Loucy (cell line): ENCODE data around the gene CXXC5.

ENCODE experiments used
- H2AFZ ChIP-seq: fragments of 200-600 bp; sonication (generic); 2 replicates; pipeline ENCODE4 v1.6.0; 2016; ENCODE audit warnings: antibody characterized with exemption, mild to moderate bottlenecking, low read length, moderate library complexity
- H3F3A ChIP-seq: fragments of 200-600 bp; 2 replicates; pipeline ENCODE4 v1.6.0; 2016; ENCODE audit warnings: antibody characterized with exemption, low read depth, mild to moderate bottlenecking
- H3K27me3 ChIP-seq: fragments of 200-600 bp; sonication (generic); 2 replicates; pipeline ENCODE4 v1.6.1; 2014; ENCODE audit warnings: low read length, mild to moderate bottlenecking; ENCODE audit not compliant: insufficient read depth, poor library complexity, severe bottlenecking
- H3K36me3 ChIP-seq: fragments of 200-600 bp; sonication (generic); 2 replicates; pipeline ENCODE4 v1.6.1; 2016; ENCODE audit warnings: low read length; ENCODE audit not compliant: insufficient read depth
- H3K4me1 ChIP-seq: fragments of 200-600 bp; sonication (generic); 2 replicates; pipeline ENCODE4 v1.5.1; 2014; ENCODE audit warnings: low read length, mild to moderate bottlenecking; ENCODE audit not compliant: insufficient read depth, poor library complexity, severe bottlenecking
- H3K4me2 ChIP-seq: fragments of 200-600 bp; sonication (generic); 2 replicates; pipeline ENCODE4 v1.6.0; 2014; ENCODE audit warnings: antibody characterized with exemption, low read length, low read depth, mild to moderate bottlenecking; ENCODE audit not compliant: poor library complexity, severe bottlenecking
- H3K4me3 ChIP-seq: fragments of 200-600 bp; sonication (generic); 2 replicates; pipeline ENCODE4 v1.5.1; 2014; ENCODE audit warnings: low read length, mild to moderate bottlenecking, mixed read lengths; ENCODE audit not compliant: poor library complexity, severe bottlenecking
- H3K79me2 ChIP-seq: fragments of 200-600 bp; sonication (generic); 2 replicates; pipeline ENCODE4 v1.6.1; 2014; ENCODE audit warnings: low read length; ENCODE audit not compliant: insufficient read depth
- H3K9ac ChIP-seq: fragments of 200-600 bp; sonication (generic); 2 replicates; pipeline ENCODE4 v1.6.0; 2014; ENCODE audit warnings: mild to moderate bottlenecking, low read depth, low read length, moderate library complexity; ENCODE audit not compliant: poor library complexity, severe bottlenecking
- H3K9me2 ChIP-seq: fragments of 200-600 bp; sonication (generic); replicated peaks from 2 replicates; pipeline ENCODE4 v1.6.1; 2016; ENCODE audit warnings: low read depth, low read length, mixed read lengths
- H3K9me3 ChIP-seq: fragments of 200-600 bp; sonication (generic); 2 replicates; pipeline ENCODE4 v1.6.1; 2014; ENCODE audit warnings: mild to moderate bottlenecking, antibody characterized with exemption, low read length, low read depth; ENCODE audit not compliant: insufficient read depth
- H4K20me1 ChIP-seq: fragments of 200-600 bp; sonication (generic); 2 replicates; pipeline ENCODE4 v1.6.0; 2014; ENCODE audit warnings: antibody characterized with exemption, low read length, mild to moderate bottlenecking; ENCODE audit not compliant: insufficient read depth, poor library complexity, severe bottlenecking
- EZH2phosphoT487 ChIP-seq: fragments of 200-600 bp; IDR thresholded peaks from 2 replicates; pipeline ENCODE4 v1.6.1; 2018; ENCODE audit warnings: antibody characterized with exemption, mild to moderate bottlenecking, moderate library complexity, borderline replicate concordance
- TF ChIP-seq, protein P1 (sequence below): fragments of 200-600 bp; sonication (generic); conservative IDR thresholded peaks from 2 replicates; pipeline ENCODE4 v1.5.1; 2014; ENCODE audit warnings: mild to moderate bottlenecking, antibody characterized with exemption, low read length

The CXXC5 gene

GRCh38 chr5:139708877-139709581 is 60.9 kb downstream of the CXXC5 start:
- TF ChIP-seq, protein P1, sequence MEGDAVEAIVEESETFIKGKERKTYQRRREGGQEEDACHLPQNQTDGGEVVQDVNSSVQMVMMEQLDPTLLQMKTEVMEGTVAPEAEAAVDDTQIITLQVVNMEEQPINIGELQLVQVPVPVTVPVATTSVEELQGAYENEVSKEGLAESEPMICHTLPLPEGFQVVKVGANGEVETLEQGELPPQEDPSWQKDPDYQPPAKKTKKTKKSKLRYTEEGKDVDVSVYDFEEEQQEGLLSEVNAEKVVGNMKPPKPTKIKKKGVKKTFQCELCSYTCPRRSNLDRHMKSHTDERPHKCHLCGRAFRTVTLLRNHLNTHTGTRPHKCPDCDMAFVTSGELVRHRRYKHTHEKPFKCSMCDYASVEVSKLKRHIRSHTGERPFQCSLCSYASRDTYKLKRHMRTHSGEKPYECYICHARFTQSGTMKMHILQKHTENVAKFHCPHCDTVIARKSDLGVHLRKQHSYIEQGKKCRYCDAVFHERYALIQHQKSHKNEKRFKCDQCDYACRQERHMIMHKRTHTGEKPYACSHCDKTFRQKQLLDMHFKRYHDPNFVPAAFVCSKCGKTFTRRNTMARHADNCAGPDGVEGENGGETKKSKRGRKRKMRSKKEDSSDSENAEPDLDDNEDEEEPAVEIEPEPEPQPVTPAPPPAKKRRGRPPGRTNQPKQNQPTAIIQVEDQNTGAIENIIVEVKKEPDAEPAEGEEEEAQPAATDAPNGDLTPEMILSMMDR, result no peak
- TF ChIP-seq EZH2phosphoT487, result no peak
- Histone ChIP-seq H3K9me2 (no peaks in the 10 kb centered on the region), H2AFZ (no peak overlapping the region), H3K27me3 (no peaks in the 10 kb centered on the region), H3K4me1 (peaks cover 26% of the 10 kb centered on the region), H3K9me3 (no peaks in the 10 kb centered on the region), H3K4me3 (no peak overlapping the region), H3K79me2 (no peaks in the 10 kb centered on the region), H3F3A (peaks cover 4% of the 10 kb centered on the region; the same call in 1 of the 2 replicates), H3K36me3 (no peaks in the 10 kb centered on the region), H3K4me2 (no peak overlapping the region), H3K9ac (no peak overlapping the region), H4K20me1 (no peaks in the 10 kb centered on the region)

GRCh38 chr5:139709582-139710318 is 61.6 kb downstream of the CXXC5 start:
- H3F3A ChIP-seq, result peaks cover 4% of the 10 kb centered on the region; the same call in 1 of the 2 replicates
- no peak overlapping the region for H2AFZ ChIP-seq
- H3K4me3 ChIP-seq, result no peak overlapping the region

GRCh38 chr5:139710319-139711066 is 62.3 kb downstream of the CXXC5 start:
- Histone ChIP-seq H3K36me3 (no peaks in the 10 kb centered on the region), H3K9me3 (no peaks in the 10 kb centered on the region), H3K27me3 (no peaks in the 10 kb centered on the region), H2AFZ (peak overlapping the region; percentile 94), H3K4me2 (peak overlapping the region; percentile 82), H3K4me3 (peak overlapping the region; percentile 74), H3K79me2 (no peaks in the 10 kb centered on the region), H3K4me1 (peaks cover 23% of the 10 kb centered on the region), H3F3A (peaks cover 4% of the 10 kb centered on the region; the same call in 1 of the 2 replicates), H4K20me1 (no peaks in the 10 kb centered on the region), H3K9ac (peak overlapping the region; percentile 71), H3K9me2 (no peaks in the 10 kb centered on the region)
- no peak for TF ChIP-seq EZH2phosphoT487
- TF ChIP-seq, protein P1, result no peak

More at GRCh38 chr5:139709582-139710318, 61.6 kb downstream of the CXXC5 start:
- H3K9me3 ChIP-seq, result no peaks in the 10 kb centered on the region
- no peak overlapping the region for H3K9ac ChIP-seq
- H3K79me2 ChIP-seq, result no peaks in the 10 kb centered on the region
- H3K36me3 ChIP-seq, result no peaks in the 10 kb centered on the region
- no peaks in the 10 kb centered on the region for H4K20me1 ChIP-seq
- TF ChIP-seq, protein P1, result no peak
- no peak for TF ChIP-seq EZH2phosphoT487
- peaks cover 26% of the 10 kb centered on the region for H3K4me1 ChIP-seq
- no peak overlapping the region for H3K4me2 ChIP-seq
- no peaks in the 10 kb centered on the region for H3K27me3 ChIP-seq
- no peaks in the 10 kb centered on the region for H3K9me2 ChIP-seq
